HCT116 (cell line): Measurements from ENCODE around the gene RGP1.

Experiments used
- ZFX ChIP-seq: fragments of 450-650 bp; IDR thresholded peaks from 2 replicates; pipeline ENCODE4 v1.6.1; 2017
- TF ChIP-seq, protein P1 (sequence below): IDR thresholded peaks from 2 replicates; pipeline ENCODE4 v1.6.1; 2012; ENCODE audit warnings: low read depth

DNA sequence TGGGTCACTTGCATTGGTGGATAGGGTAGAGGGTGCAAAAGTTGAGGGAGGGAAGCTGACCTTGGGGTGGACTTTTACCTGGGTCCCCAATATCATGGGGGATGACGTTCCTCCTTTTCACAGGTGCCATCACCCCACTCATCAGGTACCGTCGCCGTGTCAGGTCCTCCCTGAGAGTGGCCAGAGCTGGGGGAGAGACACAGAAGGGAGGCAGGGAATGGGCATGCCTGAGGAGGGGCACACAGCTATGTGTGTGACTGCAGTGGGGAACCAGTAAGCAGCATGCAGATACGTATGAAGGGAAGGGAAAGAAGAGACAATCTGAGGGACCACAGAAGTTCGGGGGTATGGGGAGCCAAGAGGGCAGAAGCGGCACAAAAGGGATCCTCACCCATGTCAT lies 10.2 kb upstream of the RGP1 start:
- TF ChIP-seq, protein P1, sequence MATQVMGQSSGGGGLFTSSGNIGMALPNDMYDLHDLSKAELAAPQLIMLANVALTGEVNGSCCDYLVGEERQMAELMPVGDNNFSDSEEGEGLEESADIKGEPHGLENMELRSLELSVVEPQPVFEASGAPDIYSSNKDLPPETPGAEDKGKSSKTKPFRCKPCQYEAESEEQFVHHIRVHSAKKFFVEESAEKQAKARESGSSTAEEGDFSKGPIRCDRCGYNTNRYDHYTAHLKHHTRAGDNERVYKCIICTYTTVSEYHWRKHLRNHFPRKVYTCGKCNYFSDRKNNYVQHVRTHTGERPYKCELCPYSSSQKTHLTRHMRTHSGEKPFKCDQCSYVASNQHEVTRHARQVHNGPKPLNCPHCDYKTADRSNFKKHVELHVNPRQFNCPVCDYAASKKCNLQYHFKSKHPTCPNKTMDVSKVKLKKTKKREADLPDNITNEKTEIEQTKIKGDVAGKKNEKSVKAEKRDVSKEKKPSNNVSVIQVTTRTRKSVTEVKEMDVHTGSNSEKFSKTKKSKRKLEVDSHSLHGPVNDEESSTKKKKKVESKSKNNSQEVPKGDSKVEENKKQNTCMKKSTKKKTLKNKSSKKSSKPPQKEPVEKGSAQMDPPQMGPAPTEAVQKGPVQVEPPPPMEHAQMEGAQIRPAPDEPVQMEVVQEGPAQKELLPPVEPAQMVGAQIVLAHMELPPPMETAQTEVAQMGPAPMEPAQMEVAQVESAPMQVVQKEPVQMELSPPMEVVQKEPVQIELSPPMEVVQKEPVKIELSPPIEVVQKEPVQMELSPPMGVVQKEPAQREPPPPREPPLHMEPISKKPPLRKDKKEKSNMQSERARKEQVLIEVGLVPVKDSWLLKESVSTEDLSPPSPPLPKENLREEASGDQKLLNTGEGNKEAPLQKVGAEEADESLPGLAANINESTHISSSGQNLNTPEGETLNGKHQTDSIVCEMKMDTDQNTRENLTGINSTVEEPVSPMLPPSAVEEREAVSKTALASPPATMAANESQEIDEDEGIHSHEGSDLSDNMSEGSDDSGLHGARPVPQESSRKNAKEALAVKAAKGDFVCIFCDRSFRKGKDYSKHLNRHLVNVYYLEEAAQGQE, result no peak
- TF ChIP-seq ZFX, result no peak
